GM18909 (cell line): ENCODE measurements around the gene GLMN.

ENCODE experiments used
- ATAC-seq: cut with Tn5 transposase; IDR thresholded peaks from one replicate; pipeline ENCODE4 v1.9.1; 2021; ENCODE audit warnings: mild to moderate bottlenecking; ENCODE audit not compliant: unreplicated experiment, poor library complexity

GLMN gene

DNA sequence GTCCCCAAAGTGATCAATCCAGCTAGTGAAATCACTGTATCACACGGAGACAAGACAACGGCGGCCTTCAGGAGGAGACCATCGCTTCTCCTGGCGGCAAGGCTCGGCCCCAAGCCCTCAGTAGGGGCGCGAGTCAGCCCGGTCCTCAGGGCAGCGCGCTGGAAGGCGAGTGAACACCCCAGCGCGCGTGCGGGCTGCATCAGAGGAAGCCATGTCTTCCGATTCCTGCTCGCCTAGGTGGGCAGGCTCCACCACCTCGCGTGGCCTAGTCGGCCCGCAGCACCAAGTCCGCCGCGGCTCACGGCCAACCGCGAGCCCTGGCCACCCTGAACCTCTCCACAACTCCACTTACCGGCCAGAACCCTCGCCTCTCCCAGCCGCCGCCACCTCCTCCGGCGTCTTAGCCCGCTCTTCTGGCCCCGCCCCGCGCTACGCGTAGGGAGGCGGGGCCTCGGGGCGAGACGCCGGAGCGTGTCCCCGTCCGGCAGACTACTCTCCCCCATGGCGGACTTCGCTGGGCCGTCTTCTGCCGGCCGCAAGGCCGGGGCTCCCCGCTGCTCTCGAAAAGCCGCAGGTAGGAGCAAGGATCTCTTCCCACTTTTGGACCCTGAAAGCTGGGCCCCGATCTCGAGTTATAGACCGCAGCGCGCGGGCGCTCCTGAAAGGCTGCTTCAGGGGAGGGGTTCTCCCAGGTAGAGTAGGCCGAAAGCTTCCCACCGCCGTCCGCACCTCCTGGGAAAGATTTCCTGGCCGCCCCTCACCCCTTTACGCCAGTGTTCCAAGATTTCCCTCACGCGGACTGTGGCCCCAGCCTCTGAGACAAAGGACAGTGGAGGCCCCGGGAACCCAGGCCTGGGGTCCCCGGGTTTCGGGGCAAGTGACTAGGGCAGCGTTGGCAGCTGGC is at the start of gene GLMN, which contains the start of gene RPAP2:
GLMN (minus strand) TSS at position 415 of the 904 bp plus-strand sequence. CDS start 988 bp downstream, outside the sequence.
RPAP2 (plus strand) TSS at position 487 of the 904 bp plus-strand sequence; CDS start at position 502, 15 bp downstream.
- peak; percentile 98 for ATAC-seq

GRCh38 chr1:92346866-92347640 is 48.3 kb upstream of the GLMN start:
- ATAC-seq: no peak

GRCh38 chr1:92343061-92343460 is 44.3 kb upstream of the GLMN start:
- no peak for ATAC-seq

DNA sequence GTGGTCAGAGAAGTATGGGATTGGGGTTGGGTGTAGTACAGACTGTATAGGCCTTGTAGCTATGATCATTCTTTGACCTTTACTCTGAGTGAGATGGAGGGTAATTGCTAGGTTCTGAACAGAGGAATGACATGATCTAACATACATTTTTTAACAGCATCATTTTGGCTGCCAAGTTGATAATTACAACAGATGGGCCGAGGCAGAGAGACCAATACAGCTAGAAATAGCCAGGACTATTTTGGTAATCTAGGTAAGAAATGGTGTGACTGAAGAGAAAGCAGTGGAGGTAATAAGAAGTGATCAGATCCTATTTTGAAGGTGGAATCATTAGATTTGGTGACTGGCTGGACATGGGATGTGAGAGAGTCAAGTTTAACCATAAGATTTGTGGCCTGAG is 43.6 kb upstream of the GLMN start:
- no peak for ATAC-seq

- ATAC-seq: no peak
These were observed 41.4 kb upstream of the GLMN start for GRCh38 chr1:92340154-92340553.

DNA sequence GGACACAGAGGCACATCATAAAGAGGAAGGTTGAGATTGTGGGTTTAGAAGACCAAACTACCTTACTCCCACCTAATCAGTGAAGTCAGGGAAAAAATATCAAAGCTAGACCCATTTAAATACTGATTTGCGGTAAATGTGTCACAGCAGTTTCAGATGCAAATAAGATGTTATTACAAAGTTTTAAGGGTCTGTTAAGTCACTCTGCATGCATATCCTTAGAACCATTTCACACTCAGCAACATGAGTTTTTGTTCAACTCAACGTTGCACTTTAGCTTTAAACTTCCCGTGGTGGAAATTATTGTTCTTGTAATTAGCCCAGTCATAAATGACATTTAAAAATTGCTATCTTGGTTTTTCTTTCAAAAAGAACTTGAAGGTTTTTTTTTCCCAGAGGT is 34.9 kb upstream of the GLMN start:
- no peak for ATAC-seq

GRCh38 chr1:92329347-92330129 is 30.8 kb upstream of the GLMN start:
- ATAC-seq: no peak

- ATAC-seq: no peak
These were observed 29.0 kb upstream of the GLMN start for GRCh38 chr1:92327794-92328193.

GRCh38 chr1:92326681-92327080 is 27.9 kb upstream of the GLMN start:
- no peak for ATAC-seq

DNA sequence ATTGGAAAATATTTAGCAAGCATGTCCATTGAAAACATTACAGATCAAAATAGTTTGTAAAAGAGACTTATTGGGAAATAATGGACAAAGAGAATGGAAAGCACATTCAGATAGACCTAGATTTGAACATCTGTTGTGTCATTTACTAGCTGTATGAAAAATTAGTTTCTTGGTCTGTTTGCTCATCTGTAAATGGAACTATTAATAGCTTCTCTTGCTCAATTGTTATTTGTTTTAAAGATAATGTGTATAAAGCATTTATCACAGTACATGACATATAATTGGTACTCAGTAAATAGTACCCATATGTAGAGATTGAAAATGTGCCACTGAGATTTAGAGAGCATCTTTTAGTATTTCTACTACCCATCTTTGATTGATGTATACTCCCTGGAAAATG is 26.0 kb upstream of the GLMN start:
- ATAC-seq: no peak

- no peak for ATAC-seq
These were observed 25.0 kb upstream of the GLMN start for GRCh38 chr1:92323473-92324453.

DNA sequence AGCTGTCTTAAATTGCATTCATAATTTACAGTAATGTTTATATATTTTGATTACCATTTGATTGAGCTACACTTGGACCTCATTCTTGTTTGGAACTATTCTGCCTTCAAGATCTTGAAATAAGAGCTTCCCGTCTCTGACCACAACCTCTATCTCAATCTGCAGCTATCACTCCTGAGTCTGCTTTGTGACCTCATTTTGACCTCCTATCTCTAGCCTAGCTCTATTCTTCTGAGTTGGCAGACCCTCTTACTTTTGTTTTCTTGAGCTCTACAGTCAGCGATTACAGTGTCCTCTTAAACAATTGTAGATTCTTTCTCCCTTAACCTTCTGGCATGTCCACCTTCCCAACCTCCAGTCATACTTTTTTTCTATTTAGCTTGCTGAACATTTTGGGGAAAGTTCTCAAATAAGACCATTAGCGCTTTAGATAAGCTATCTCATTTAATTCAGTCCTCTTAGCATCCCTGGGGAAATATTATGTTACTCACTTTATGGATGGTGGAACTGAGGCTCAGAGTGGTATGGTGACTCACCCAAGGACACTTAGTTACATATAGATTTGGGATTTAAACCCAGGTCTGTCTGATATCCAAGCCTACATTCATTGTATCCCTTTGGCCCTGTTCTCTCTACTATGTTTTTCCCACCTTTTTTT is 19.2 kb upstream of the GLMN start:
- no peak for ATAC-seq

GRCh38 chr1:92315766-92316599 is 17.2 kb upstream of the GLMN start:
- ATAC-seq: no peak

DNA sequence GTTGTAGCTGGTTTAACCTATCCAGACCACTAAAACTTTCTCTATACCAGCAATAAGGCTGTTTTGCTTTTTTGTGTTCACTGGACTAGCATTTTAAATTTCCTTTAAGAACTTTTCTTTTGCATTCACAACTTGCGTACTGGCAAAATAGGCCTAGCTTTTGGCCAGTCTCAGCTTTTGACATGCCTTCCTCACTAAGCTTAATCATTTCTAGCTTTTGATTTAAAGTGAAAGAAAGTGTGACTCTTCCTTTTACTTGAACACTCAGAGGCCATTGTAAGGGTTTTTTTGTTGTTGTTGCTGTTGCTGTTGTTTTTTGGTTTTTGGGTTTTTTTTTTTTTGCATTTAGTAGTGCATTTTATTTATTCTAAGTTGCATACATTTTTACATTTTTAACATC is 15.2 kb upstream of the GLMN start:
- no peak for ATAC-seq

DNA sequence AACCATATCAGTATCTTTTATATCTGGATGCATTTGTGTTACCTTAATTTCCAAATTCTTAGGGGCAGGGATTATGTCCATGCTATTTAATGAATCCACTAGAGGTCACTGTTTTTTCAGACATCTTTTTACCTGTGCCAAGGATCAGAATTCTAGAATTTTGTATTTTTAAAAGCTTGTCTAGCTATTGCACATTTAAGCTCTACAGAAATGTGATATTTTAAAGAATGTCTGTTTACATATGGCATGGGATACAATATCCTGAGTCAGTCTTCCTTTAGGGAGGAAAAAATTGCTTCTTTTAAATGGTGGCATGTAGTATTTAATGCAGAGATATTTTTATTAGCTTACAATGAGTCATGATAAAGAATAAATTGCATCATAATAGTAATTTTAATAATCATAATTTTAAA is 11.4 kb upstream of the GLMN start:
- no peak for ATAC-seq

- no peak for ATAC-seq
These were observed 9.2 kb upstream of the GLMN start for GRCh38 chr1:92307980-92308379.

- no peak for ATAC-seq
These were observed 7.2 kb upstream of the GLMN start for GRCh38 chr1:92306020-92306419.

DNA sequence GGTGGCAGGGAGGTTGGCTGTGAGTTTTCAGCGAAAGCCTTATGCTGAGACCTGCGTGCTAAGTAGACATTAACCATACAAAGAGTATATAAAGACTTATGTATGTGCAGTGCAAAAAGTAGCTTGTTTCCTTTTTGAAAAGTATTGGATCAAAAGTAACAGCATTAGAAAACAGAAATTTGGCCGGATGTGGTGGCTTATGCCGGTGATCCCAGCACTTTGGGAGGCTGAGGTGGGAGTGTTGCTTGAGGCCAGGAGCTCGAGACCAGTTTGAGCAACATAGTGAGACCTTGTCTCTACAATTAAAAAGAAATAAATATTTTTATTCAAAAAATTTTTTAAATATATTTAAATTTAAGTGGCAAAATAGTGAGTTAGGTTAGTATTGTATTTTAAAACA is 2.2 kb upstream of the GLMN start:
- ATAC-seq: no peak
